ENCODE measurements around the gene NPEPL1.

DNA sequence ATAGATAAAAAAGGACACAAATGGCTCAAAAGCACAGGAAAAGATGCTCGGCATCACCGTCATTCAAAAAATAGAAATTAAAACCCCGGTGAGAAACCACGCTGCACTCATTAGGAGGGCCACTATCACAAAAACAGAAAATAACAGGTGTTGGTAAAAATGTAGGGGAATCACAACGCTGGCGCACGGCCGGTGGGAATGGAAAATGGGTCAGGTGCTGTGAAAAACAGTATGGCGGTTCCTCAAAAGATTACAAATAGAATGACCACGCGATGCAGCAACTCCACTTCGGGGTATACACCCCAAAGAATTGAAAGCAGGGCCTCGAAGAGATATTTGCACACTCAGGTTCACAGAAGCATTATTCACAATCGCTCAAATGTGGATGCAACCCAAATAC, 28.3 kb downstream of the NPEPL1 start:
- no peak for TF ChIP-seq POLR2A (IDR thresholded peaks at IDR 0.05)
- no peak for TF ChIP-seq CTCF (IDR thresholded peaks at IDR 0.05)
